Suprapubic skin (tissue), 4 donors: ENCODE measurements around the gene GPR183.

Experiments used
- POLR2A ChIP-seq, 2 donors: fragments of 450-650 bp; IDR thresholded peaks; one replicate each; pipeline ENCODE4 v1.6.1; 2017; ENCODE audit warnings: antibody characterized with exemption in 2 of 2, mild to moderate bottlenecking in 2 of 2, moderate library complexity in 2 of 2
- POLR2AphosphoS5 ChIP-seq, 3 donors: sonication (generic); formaldehyde crosslinking; IDR thresholded peaks; one replicate each; pipeline ENCODE4 v1.6.1; 2017; ENCODE audit warnings: antibody characterized with exemption in 3 of 3
- TF ChIP-seq, protein P1 (sequence below), 2 donors: fragments of 200-600 bp in 1 of 2; fragments of 450-650 bp in 1 of 2; sonication (generic) in 1 of 2; IDR thresholded peaks; one replicate each; pipeline ENCODE4 v1.5.1; 2016 to 2019; ENCODE audit warnings: antibody characterized with exemption in 2 of 2, mild to moderate bottlenecking in 1 of 2, moderate library complexity in 1 of 2

DNA sequence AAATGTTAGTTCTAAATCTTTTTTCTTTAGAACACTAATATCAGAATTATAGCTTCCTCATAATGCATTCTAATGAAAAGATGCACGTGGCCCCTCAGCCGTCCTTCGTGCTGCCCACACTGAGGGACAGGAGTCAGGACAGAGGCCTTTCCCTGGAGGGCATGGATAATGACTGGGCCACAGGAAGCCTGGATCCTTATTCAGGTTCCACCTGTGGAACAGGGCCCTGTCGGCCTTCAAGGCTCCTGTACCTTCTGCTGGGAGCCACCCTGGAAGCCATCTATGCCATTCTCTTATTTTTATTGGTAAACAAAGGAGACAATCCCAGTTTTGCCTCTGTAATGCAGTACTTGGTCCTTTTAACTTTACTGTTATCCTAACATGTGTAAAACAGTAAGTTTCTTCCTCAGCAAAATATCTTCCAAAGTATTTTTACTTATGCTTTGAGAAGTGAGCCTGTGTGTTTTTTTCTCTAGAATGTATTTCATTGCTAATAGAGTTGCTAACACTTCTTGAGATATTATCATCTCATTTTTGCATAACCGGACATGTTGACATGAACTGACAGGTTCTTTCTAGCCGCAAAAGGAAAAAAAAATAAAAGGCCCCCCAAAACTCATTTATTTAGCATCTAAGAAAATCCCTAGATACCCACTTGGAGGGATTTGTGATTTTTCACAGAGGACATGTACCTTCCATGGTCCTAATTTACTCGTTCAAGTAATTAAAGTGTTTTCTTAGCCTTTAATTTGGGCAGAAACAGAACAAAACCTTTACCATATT is 6.0 kb downstream of the GPR183 start:
- no peak for TF ChIP-seq POLR2A (IDR thresholded peaks at IDR 0.05)
- TF ChIP-seq, protein P1, sequence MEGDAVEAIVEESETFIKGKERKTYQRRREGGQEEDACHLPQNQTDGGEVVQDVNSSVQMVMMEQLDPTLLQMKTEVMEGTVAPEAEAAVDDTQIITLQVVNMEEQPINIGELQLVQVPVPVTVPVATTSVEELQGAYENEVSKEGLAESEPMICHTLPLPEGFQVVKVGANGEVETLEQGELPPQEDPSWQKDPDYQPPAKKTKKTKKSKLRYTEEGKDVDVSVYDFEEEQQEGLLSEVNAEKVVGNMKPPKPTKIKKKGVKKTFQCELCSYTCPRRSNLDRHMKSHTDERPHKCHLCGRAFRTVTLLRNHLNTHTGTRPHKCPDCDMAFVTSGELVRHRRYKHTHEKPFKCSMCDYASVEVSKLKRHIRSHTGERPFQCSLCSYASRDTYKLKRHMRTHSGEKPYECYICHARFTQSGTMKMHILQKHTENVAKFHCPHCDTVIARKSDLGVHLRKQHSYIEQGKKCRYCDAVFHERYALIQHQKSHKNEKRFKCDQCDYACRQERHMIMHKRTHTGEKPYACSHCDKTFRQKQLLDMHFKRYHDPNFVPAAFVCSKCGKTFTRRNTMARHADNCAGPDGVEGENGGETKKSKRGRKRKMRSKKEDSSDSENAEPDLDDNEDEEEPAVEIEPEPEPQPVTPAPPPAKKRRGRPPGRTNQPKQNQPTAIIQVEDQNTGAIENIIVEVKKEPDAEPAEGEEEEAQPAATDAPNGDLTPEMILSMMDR (IDR thresholded peaks at IDR 0.05) = no peak
- no peak for TF ChIP-seq POLR2AphosphoS5 (IDR thresholded peaks at IDR 0.05)
